ENCODE data around the gene PATE4. TPM values are rescaled to one million over a fixed set of nuclear protein-coding genes. Genes with fewer than 3 reads are reported as not detected.

PATE4 gene
- total and polyA plus RNA-seq, 3 experiments from 2014 or later: not detected

Other genes starting within 250 kb of the PATE4 start
- 100 to 1,000 TPM; 140 to 143 TPM for gene STT3A, start 240.5 kb upstream of the PATE4 start, total RNA-seq
- 90.6 TPM for gene STT3A, start 240.5 kb upstream of the PATE4 start, polyA plus RNA-seq
- gene CHEK1, start 208.2 kb upstream of the PATE4 start, total RNA-seq: 100 to 1,000 TPM; 139 to 144 TPM
- 1.2 TPM for gene CHEK1, start 208.2 kb upstream of the PATE4 start, polyA plus RNA-seq
- not detected for gene ACRV1, start 152.5 kb upstream of the PATE4 start, total RNA-seq
- gene ACRV1, start 152.5 kb upstream of the PATE4 start, polyA plus RNA-seq: not detected
- gene PATE1, start 87.0 kb upstream of the PATE4 start, total RNA-seq: not detected
- gene PATE1, start 87.0 kb upstream of the PATE4 start, polyA plus RNA-seq: not detected
- gene PATE2, start 54.5 kb upstream of the PATE4 start, total RNA-seq: not detected
- gene PATE2, start 54.5 kb upstream of the PATE4 start, polyA plus RNA-seq: not detected
- gene PATE3, start 45.2 kb upstream of the PATE4 start, total RNA-seq: not detected
- gene PATE3, start 45.2 kb upstream of the PATE4 start, polyA plus RNA-seq: not detected
- 1 to 10 TPM; 7.3 to 8.1 TPM for gene HYLS1, start 54.4 kb downstream of the PATE4 start, total RNA-seq
- gene HYLS1, start 54.4 kb downstream of the PATE4 start, polyA plus RNA-seq: 6.9 TPM
- 10 to 100 TPM; 16.5 to 19.2 TPM for gene PUS3, start 69.9 kb downstream of the PATE4 start, total RNA-seq
- gene PUS3, start 69.9 kb downstream of the PATE4 start, polyA plus RNA-seq: 17.5 TPM
- gene DDX25, start 71.2 kb downstream of the PATE4 start, total RNA-seq: under 1 TPM in 1 of 2 experiments, not detected in 1; 0.46 TPM
- not detected for gene DDX25, start 71.2 kb downstream of the PATE4 start, polyA plus RNA-seq
- not detected for gene VSIG10L2, start 112.7 kb downstream of the PATE4 start, total RNA-seq
- not detected for gene VSIG10L2, start 112.7 kb downstream of the PATE4 start, polyA plus RNA-seq
- 1 to 10 TPM; 1.7 to 2.0 TPM for gene CDON, start 229.6 kb downstream of the PATE4 start, total RNA-seq
- gene CDON, start 229.6 kb downstream of the PATE4 start, polyA plus RNA-seq: not detected

All from CD8-positive, alpha-beta memory T cell (primary cell).